ENCODE measurements around the gene EVI5L.
"Not testable (repeated sequence)": the region's sequence is repeated elsewhere in the genome, so short reads cannot be mapped to it uniquely, and the experiment has no call there.

The EVI5L gene

DNA sequence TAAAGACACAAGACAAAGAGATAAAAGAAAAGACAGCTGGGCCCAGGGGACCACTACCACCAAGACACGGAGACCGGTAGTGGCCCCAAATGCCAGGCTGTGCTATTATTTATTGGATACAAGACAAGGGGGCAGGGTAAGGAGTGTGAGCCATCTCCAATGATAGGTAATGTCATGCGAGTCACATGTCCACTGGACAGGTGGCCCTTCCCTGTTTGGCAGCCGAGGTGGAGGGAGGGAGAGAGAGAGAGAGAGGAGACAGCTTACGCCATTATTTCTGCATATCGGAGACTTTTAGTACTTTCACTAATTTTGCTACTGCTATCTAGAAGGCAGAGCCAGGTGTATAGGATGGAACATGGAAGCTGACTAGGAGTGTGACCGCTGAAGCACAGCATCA, 37.3 kb upstream of the EVI5L start:
- not testable (repeated sequence) for H3K36me3 ChIP-seq (ENCODE audit: insufficient read depth, low read length); H3K4me1 ChIP-seq (ENCODE audit: control insufficient read depth, insufficient read depth, low read length); H3K9ac ChIP-seq (ENCODE audit: low read depth, low read length); H3K4me3 ChIP-seq (ENCODE audit: low read length); H3K4me2 ChIP-seq (ENCODE audit: low read length); H3K9me3 ChIP-seq (replicated peaks; ENCODE audit: low read length)
- H3K27me3 ChIP-seq (ENCODE audit: control insufficient read depth, insufficient read depth, low read length): peaks cover 23% of the 10 kb centered on the region

DNA sequence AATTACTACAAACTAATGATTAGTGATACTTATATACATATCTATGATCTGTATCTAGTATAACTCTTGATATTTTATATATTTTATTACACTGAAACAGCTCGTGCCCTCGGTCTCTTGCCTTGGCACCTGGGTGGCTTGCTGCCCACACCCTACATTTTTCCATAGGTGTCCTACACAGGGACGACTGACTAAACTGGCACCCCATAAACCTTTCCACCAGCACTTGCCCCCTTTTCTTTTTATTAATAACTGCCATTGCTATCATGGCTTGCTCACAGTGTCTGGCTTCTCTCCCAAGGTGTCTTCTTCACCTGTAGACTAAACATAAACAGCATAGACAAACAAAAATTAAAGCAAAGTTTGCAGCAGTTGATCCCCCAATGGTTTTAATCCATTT, 36.5 kb upstream of the EVI5L start:
- no peak overlapping the region for H3K4me2 ChIP-seq (ENCODE audit: low read length)
- peaks cover 17% of the 10 kb centered on the region for H3K27me3 ChIP-seq (ENCODE audit: control insufficient read depth, insufficient read depth, low read length)
- no peaks in the 10 kb centered on the region for H3K4me1 ChIP-seq (ENCODE audit: control insufficient read depth, insufficient read depth, low read length)
- H3K9ac ChIP-seq (ENCODE audit: low read depth, low read length): no peak overlapping the region
- no peak overlapping the region for H3K4me3 ChIP-seq (ENCODE audit: low read length)
- no peaks in the 10 kb centered on the region for H3K9me3 ChIP-seq (replicated peaks; ENCODE audit: low read length)
- H3K36me3 ChIP-seq (ENCODE audit: insufficient read depth, low read length): no peaks in the 10 kb centered on the region

DNA sequence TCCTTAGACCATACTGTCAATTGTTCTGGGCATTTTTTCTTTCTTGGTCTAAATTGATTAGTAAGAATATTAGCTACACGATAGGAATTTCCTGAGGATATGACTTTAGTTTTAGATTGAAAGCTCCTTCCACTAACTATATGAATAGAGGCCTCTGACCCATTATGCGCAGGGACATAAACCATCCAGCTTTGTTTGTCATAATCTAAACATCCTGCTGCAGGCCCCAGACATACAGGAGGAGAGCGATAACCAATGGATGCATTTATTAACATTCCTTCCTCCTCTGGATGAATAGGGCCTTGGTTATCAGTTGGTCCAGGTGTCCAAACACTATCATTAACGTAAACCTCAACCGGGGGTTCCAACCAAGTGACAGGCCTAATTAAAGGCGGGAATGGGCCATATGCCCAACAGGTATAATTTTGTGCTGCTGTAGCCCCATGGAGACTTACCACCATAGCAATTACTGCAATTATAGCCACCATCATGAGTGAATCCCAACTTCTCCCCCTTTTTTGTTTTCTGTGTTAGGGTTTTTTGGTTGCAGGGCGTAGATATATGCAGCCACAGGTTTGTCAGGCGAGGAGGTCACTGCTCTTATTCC, 34.4 kb upstream of the EVI5L start:
- H3K4me3 ChIP-seq (ENCODE audit: low read length): no peak overlapping the region
- no peak overlapping the region for H3K4me2 ChIP-seq (ENCODE audit: low read length)
- H3K36me3 ChIP-seq (ENCODE audit: insufficient read depth, low read length): no peaks in the 10 kb centered on the region
- H3K9me3 ChIP-seq (replicated peaks; ENCODE audit: low read length): no peaks in the 10 kb centered on the region
- H3K4me1 ChIP-seq (ENCODE audit: control insufficient read depth, insufficient read depth, low read length): no peaks in the 10 kb centered on the region
- no peak overlapping the region for H3K9ac ChIP-seq (ENCODE audit: low read depth, low read length)
- peaks cover 16% of the 10 kb centered on the region for H3K27me3 ChIP-seq (ENCODE audit: control insufficient read depth, insufficient read depth, low read length)

- Histone ChIP-seq H3K9ac (ENCODE audit: low read depth, low read length) (no peak overlapping the region), H3K4me1 (ENCODE audit: control insufficient read depth, insufficient read depth, low read length) (no peaks in the 10 kb centered on the region)
These were observed 30.2 kb upstream of the EVI5L start for GRCh38 chr19:7799640-7800355.

GRCh38 chr19:7801020-7801570, 28.9 kb upstream of the EVI5L start:
- Histone ChIP-seq H3K4me2 (ENCODE audit: low read length) (no peak overlapping the region), H3K9me3 (replicated peaks; ENCODE audit: low read length) (no peaks in the 10 kb centered on the region), H3K27me3 (ENCODE audit: control insufficient read depth, insufficient read depth, low read length) (peaks cover 20% of the 10 kb centered on the region), H3K36me3 (ENCODE audit: insufficient read depth, low read length) (no peaks in the 10 kb centered on the region), H3K4me3 (ENCODE audit: low read length) (no peak overlapping the region), H3K9ac (ENCODE audit: low read depth, low read length) (no peak overlapping the region), H3K4me1 (ENCODE audit: control insufficient read depth, insufficient read depth, low read length) (no peaks in the 10 kb centered on the region)

More at GRCh38 chr19:7799640-7800355, 30.2 kb upstream of the EVI5L start:
- peak overlapping the region; percentile 72 for H3K4me2 ChIP-seq (ENCODE audit: low read length)
- H3K36me3 ChIP-seq (ENCODE audit: insufficient read depth, low read length): no peaks in the 10 kb centered on the region
- peak overlapping the region; percentile 50 for H3K4me3 ChIP-seq (ENCODE audit: low read length)
- peaks cover 17% of the 10 kb centered on the region for H3K27me3 ChIP-seq (ENCODE audit: control insufficient read depth, insufficient read depth, low read length)
- H3K9me3 ChIP-seq (replicated peaks; ENCODE audit: low read length): no peaks in the 10 kb centered on the region

DNA sequence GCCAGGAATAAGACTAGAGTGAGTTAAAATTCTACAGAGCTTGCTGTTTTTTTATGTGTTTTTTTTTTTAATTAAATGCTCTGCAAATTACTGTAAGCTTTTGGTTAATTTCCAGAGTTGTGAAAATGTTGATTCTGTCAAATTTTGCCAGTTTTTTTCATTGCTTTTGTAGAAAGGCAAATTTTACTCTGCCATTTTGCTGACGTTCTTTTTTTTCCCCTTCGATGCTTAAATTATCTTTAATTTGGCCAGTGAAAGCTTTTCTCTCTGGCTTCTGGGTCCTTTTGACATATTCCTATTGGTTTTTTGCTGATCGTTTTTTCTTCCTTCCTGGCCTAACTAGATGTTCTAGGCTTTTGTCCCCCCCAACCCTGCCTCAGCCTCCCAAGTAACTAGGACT, 23.8 kb upstream of the EVI5L start:
- Histone ChIP-seq H3K36me3 (ENCODE audit: insufficient read depth, low read length) (no peaks in the 10 kb centered on the region), H3K4me1 (ENCODE audit: control insufficient read depth, insufficient read depth, low read length) (no peaks in the 10 kb centered on the region), H3K27me3 (ENCODE audit: control insufficient read depth, insufficient read depth, low read length) (peaks cover 7% of the 10 kb centered on the region), H3K4me2 (ENCODE audit: low read length) (no peak overlapping the region), H3K9ac (ENCODE audit: low read depth, low read length) (no peak overlapping the region), H3K4me3 (ENCODE audit: low read length) (no peak overlapping the region), H3K9me3 (replicated peaks; ENCODE audit: low read length) (no peaks in the 10 kb centered on the region)

DNA sequence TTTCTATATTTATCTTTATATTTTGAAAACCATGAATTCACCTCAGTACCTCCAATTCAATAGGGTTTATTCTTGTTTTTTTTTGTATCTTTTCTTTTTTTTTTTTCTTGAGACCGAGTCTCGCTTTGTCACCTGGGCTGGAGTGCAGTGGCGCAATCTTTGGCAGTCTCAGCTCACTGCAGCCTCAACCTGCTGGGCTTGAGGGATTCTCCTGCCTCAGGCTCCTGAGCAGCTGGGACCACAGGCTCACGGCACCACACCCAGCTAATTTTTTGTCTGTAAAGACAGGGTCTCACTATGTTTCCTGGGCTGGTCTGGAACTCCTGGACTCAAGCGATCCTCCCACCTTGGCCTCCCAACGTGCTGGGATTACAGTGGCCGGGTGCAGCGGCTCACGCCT, 23.1 kb upstream of the EVI5L start:
- no peaks in the 10 kb centered on the region for H3K36me3 ChIP-seq (ENCODE audit: insufficient read depth, low read length)
- H3K4me3 ChIP-seq (ENCODE audit: low read length): no peak overlapping the region
- H3K4me2 ChIP-seq (ENCODE audit: low read length): no peak overlapping the region
- peaks cover 7% of the 10 kb centered on the region for H3K27me3 ChIP-seq (ENCODE audit: control insufficient read depth, insufficient read depth, low read length)
- no peaks in the 10 kb centered on the region for H3K4me1 ChIP-seq (ENCODE audit: control insufficient read depth, insufficient read depth, low read length)
- H3K9ac ChIP-seq (ENCODE audit: low read depth, low read length): no peak overlapping the region
- H3K9me3 ChIP-seq (replicated peaks; ENCODE audit: low read length): no peaks in the 10 kb centered on the region

DNA sequence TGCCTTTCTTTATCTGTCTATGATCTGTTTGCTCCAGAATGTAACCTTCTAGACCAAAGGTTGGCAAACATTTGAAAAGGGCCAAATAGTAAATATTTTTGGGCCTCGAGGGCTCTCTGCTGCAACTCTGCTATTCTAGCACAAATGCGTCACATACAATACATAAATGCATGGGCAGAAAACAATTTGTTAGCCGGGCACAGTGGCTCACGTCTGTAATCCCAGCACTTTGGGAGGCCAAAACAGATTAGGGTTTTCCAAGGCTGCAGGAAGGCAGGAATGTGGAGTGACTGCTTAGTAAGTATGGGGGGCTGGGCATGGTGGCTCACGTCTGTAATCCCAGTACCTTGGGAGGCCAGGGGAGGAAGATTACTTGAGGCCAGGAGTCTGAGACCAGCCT, 21.9 kb upstream of the EVI5L start:
- H3K4me1 ChIP-seq (ENCODE audit: control insufficient read depth, insufficient read depth, low read length): no peaks in the 10 kb centered on the region
- H3K4me2 ChIP-seq (ENCODE audit: low read length): no peak overlapping the region
- no peaks in the 10 kb centered on the region for H3K36me3 ChIP-seq (ENCODE audit: insufficient read depth, low read length)
- no peak overlapping the region for H3K9ac ChIP-seq (ENCODE audit: low read depth, low read length)
- no peak overlapping the region for H3K4me3 ChIP-seq (ENCODE audit: low read length)
- H3K9me3 ChIP-seq (replicated peaks; ENCODE audit: low read length): no peaks in the 10 kb centered on the region
- peaks cover 7% of the 10 kb centered on the region for H3K27me3 ChIP-seq (ENCODE audit: control insufficient read depth, insufficient read depth, low read length)

- Histone ChIP-seq H3K9ac (ENCODE audit: low read depth, low read length) (no peak overlapping the region), H3K4me3 (ENCODE audit: low read length) (no peak overlapping the region), H3K9me3 (replicated peaks; ENCODE audit: low read length) (no peaks in the 10 kb centered on the region)
These were observed 18.0 kb upstream of the EVI5L start for GRCh38 chr19:7811989-7812388.

GRCh38 chr19:7815325-7815724, 14.7 kb upstream of the EVI5L start:
- H3K4me3 ChIP-seq (ENCODE audit: low read length): no peak overlapping the region
- no peak overlapping the region for H3K9ac ChIP-seq (ENCODE audit: low read depth, low read length)

More at GRCh38 chr19:7811989-7812388, 18.0 kb upstream of the EVI5L start:
- no peaks in the 10 kb centered on the region for H3K4me1 ChIP-seq (ENCODE audit: control insufficient read depth, insufficient read depth, low read length)
- H3K27me3 ChIP-seq (ENCODE audit: control insufficient read depth, insufficient read depth, low read length): no peaks in the 10 kb centered on the region
- H3K4me2 ChIP-seq (ENCODE audit: low read length): no peak overlapping the region
- H3K36me3 ChIP-seq (ENCODE audit: insufficient read depth, low read length): no peaks in the 10 kb centered on the region

GRCh38 chr19:7816040-7816439, 14.0 kb upstream of the EVI5L start:
- H3K9me3 ChIP-seq (replicated peaks; ENCODE audit: low read length); H3K36me3 ChIP-seq (ENCODE audit: insufficient read depth, low read length); H3K9ac ChIP-seq (ENCODE audit: low read depth, low read length); H3K4me2 ChIP-seq (ENCODE audit: low read length); H3K4me1 ChIP-seq (ENCODE audit: control insufficient read depth, insufficient read depth, low read length); H3K27me3 ChIP-seq (ENCODE audit: control insufficient read depth, insufficient read depth, low read length); H3K4me3 ChIP-seq (ENCODE audit: low read length): not testable (repeated sequence)

More at GRCh38 chr19:7815325-7815724, 14.7 kb upstream of the EVI5L start:
- H3K36me3 ChIP-seq (ENCODE audit: insufficient read depth, low read length): no peaks in the 10 kb centered on the region
- no peaks in the 10 kb centered on the region for H3K4me1 ChIP-seq (ENCODE audit: control insufficient read depth, insufficient read depth, low read length)
- no peak overlapping the region for H3K4me2 ChIP-seq (ENCODE audit: low read length)
- no peaks in the 10 kb centered on the region for H3K9me3 ChIP-seq (replicated peaks; ENCODE audit: low read length)
- peaks cover 1% of the 10 kb centered on the region for H3K27me3 ChIP-seq (ENCODE audit: control insufficient read depth, insufficient read depth, low read length)

DNA sequence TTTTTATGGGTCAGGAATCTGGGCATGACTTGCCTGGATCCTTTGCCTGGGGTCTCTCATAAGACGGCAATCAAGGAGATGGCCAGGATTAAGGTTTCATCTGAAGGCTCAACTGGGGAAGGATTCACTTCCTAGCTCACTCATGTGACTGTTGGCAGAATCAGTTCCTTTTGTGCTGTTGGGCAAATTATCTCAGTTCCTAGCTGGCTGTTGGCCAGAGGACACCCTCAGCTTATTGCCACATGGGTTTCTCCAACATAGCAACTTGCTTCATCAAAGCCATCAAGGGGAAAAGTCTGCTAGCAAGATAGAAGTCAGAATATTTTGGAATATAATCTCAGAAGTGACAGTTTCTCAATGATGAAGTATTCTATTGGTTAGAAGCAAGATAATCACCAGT, 12.2 kb upstream of the EVI5L start:
- no peak overlapping the region for H3K4me2 ChIP-seq (ENCODE audit: low read length)
- no peak overlapping the region for H3K4me3 ChIP-seq (ENCODE audit: low read length)
- H3K9ac ChIP-seq (ENCODE audit: low read depth, low read length): no peak overlapping the region
- no peaks in the 10 kb centered on the region for H3K36me3 ChIP-seq (ENCODE audit: insufficient read depth, low read length)
- no peaks in the 10 kb centered on the region for H3K4me1 ChIP-seq (ENCODE audit: control insufficient read depth, insufficient read depth, low read length)
- peaks cover 12% of the 10 kb centered on the region for H3K27me3 ChIP-seq (ENCODE audit: control insufficient read depth, insufficient read depth, low read length)
- H3K9me3 ChIP-seq (replicated peaks; ENCODE audit: low read length): no peaks in the 10 kb centered on the region
